Adrenal gland (tissue), 19 donors: ENCODE data around the gene CCDC154. TPM values are rescaled to one million over a fixed set of nuclear protein-coding genes. Genes with fewer than 3 reads are reported as not detected.

ENCODE experiments used
- DNase-seq, 7 donors: peaks; one replicate each; pipeline ENCODE4 v3.0.0-alpha.2; 2019 to 2020
- H3K27ac ChIP-seq, 5 donors: fragments of 200-600 bp; sonication (generic) in 4 of 5; 1 replicate in 3 of 5; 2 replicates in 2 of 5; pipeline versions ENCODE4 v1.5.1 to v1.8.0; 2016 to 2020; ENCODE audit warnings: mild to moderate bottlenecking in 1 of 5
- H3K27me3 ChIP-seq: fragments of 200-600 bp; 2 replicates; pipeline ENCODE4 v1.8.0; 2021
- H3K36me3 ChIP-seq, 2 donors: fragments of 200-600 bp; replicated peaks in 1 of 2; 1 replicate in 1 of 2; 2 replicates in 1 of 2; pipeline versions ENCODE4 v1.5.1 to v1.8.0; 2018 to 2022
- H3K4me1 ChIP-seq, 2 donors: fragments of 200-600 bp; replicated peaks in 1 of 2; 1 replicate in 1 of 2; 2 replicates in 1 of 2; pipeline versions ENCODE4 v1.5.1 to v1.8.0; 2018 to 2021
- H3K4me3 ChIP-seq, 4 donors: fragments of 200-600 bp; sonication (generic) in 3 of 4; one replicate each; pipeline ENCODE4 v1.5.1; 2016 to 2018
- H3K9me3 ChIP-seq, 3 donors: fragments of 200-600 bp; sonication (generic) in 1 of 3; replicated peaks in 1 of 3; 1 replicate in 2 of 3; 2 replicates in 1 of 3; pipeline versions ENCODE4 v1.5.1 to v1.8.0; 2016 to 2021
- POLR2A ChIP-seq, 2 donors: fragments of 450-650 bp; IDR thresholded peaks; one replicate each; pipeline ENCODE4 v1.6.1; 2017; ENCODE audit warnings: antibody characterized with exemption in 2 of 2, mild to moderate bottlenecking in 2 of 2, moderate library complexity in 1 of 2
- WGBS, 4 donors: extraction: QIAGEN DNeasy Blood & Tissue Kit in 2 of 4; methylation state at CpG; one replicate each; pipeline versions ENCODE4 v1.1.5 to v1.1.7; 2013 to 2017; 5-methylcytosine and 5-hydroxymethylcytosine counted together
- intact Hi-C, 2 donors: fragments of 100-400 bp; cut with DNase I; formaldehyde crosslinking; loops; one replicate each; pipeline versions ENCODE4 v1.14.1 to v1.15.0; 2022 to 2023
- long read RNA-seq, 10 donors: library from polyadenylated mRNA in 3 of 10; unstranded in 2 of 10; stranded (forward) in 1 of 10; transcript quantifications; one replicate each; pipeline ENCODE4 v2.0.0 and lab custom pipeline, GENCODE V29; 2021 to 2026
- polyA plus RNA-seq, 3 donors: library from polyadenylated mRNA; stranded (reverse); fragments of 200-250 nt in 2 of 3; fragments of 350-450 nt in 1 of 3; fragmentation: Illumina TruSeq in 1 of 3; extraction: RNeasy Lipid Tissue Mini Kit (QIAGEN cat#74804) in 1 of 3; gene quantifications; one replicate each; pipeline ENCODE4 v1.2.3, GENCODE V29; 2013 to 2014
- total RNA-seq, 9 donors: library from RNA; depleted of rRNA in 4 of 9; stranded (reverse); fragments of >200 nt in 4 of 9; fragments of 120-200 nt in 1 of 9; fragmentation: NEBNext Ultra II Directional in 1 of 9; extraction: Animal tissue kit (Norgen Biotek cat#: 25700) in 1 of 9; gene quantifications; one replicate each; pipeline versions ENCODE4 v1.1.0 to v1.2.4, GENCODE V29; 2013 to 2023
- TF ChIP-seq, protein P1 (sequence below), 6 experiments: fragments of 450-650 bp in 4 of 6; fragments of 200-600 bp in 2 of 6; sonication (generic) in 1 of 6; IDR thresholded peaks; 1 replicate in 5 of 6; 2 replicates in 1 of 6; pipeline versions ENCODE4 v1.5.1 to v1.8.0; 2016 to 2021; ENCODE audit warnings: antibody characterized with exemption in 6 of 6, mild to moderate bottlenecking in 2 of 6, moderate library complexity in 1 of 6
- donor health status: healthy with polysubstance abuse.
- donor health status: Bipolar disorder and iron deficiency.
- donor health status: DM: yes; HTN: yes; CAD: no.
- donor health status: DM: no; HTN: no; CAD: no.
- donor health status: DM: no; HTN: no; CAD: no.
- donor health status: DM: yes; HTN: yes; CAD: no.

The CCDC154 gene, protein sequence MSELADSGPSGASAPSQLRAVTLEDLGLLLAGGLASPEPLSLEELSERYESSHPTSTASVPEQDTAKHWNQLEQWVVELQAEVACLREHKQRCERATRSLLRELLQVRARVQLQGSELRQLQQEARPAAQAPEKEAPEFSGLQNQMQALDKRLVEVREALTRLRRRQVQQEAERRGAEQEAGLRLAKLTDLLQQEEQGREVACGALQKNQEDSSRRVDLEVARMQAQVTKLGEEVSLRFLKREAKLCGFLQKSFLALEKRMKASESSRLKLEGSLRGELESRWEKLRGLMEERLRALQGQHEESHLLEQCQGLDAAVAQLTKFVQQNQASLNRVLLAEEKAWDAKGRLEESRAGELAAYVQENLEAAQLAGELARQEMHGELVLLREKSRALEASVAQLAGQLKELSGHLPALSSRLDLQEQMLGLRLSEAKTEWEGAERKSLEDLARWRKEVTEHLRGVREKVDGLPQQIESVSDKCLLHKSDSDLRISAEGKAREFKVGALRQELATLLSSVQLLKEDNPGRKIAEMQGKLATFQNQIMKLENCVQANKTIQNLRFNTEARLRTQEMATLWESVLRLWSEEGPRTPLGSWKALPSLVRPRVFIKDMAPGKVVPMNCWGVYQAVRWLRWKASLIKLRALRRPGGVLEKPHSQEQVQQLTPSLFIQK
- total RNA-seq (1 to 10 TPM in 4 of 9 donors, under 1 TPM in 5; 0.28 to 3.1 (median 0.89) TPM), polyA plus RNA-seq (10 to 100 TPM in 2 of 3 donors, not detected in 1; 10.7 to 39.7 TPM)
- long read RNA-seq, donor 1, result 0 reads
- long read RNA-seq, donor 2, result 0 reads
- long read RNA-seq, donor 3, result 0 reads
- long read RNA-seq, donor 4, result 0 reads
- long read RNA-seq, donor 5, result 0 reads
- long read RNA-seq, donor 6, partial matches to known transcripts, result 2 of 3 reads
- long read RNA-seq, donor 6, other reads (novel, unspliced or antisense), result 1 of 3 reads
- long read RNA-seq, donor 7, result 0 reads
- long read RNA-seq, donor 8, result 0 reads
- long read RNA-seq, donor 9, result 0 reads
- long read RNA-seq, donor 10, result 0 reads

DNA sequence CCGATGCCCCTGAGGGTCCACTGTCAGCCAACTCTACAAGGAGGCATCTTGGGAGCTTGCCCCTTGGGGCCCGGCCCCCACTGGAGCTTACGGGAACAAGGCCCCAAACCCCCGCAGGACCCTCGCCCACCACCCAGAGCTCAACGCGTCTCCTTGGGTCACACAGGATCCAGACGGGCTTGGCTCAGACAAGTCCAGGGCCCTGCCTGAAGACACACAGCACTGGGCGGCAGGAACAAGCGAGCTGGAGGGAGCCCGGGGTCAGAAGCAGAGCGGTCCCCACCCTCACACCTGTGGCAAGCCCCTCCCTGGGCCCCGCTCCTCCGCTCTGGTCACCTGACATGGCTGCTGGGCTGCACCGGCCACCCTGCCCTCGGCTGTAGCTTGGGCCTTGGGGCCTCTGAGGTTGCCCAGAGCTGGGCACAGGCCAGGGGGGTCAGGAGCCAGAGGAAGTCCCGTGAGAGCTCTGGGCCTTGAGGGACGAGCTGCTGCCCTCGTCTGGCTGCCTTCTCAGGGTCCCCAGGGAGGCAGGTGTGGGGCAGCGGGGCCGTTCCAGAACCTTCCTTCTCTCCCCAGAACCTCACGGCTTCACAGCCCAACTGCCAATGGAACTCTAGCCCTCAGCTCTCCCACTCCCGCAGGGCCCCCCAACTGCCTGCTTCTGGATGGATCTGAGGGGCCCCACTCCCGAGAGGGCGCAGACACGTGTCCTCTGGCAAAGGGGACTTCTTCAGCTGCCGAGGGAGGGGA lies at the start of gene CCDC154:
TSS of gene CCDC154 (minus strand) at position 577 of the 750 bp plus-strand sequence. CDS start at position 343, 234 bp downstream.
- peak in 3 of 7 donors; percentile 42 to 53 (median 48) for DNase-seq
- Histone ChIP-seq H3K27ac (no peak within 1 kb of the TSS), H3K9me3 (no peaks in the 10 kb centered on the region), H3K4me3 (no peak within 1 kb of the TSS), H3K36me3 (peaks cover 0 to 38% of the 10 kb centered on the region in 2 donors), H3K4me1 (no peaks in the 10 kb centered on the region), H3K27me3 (no peaks in the 10 kb centered on the region)
- WGBS, 4 donors, result 69 to 84% (median 71%) methylated on average over 9 to 27 of the region's 27 CpGs
- TF ChIP-seq POLR2A (IDR thresholded peaks at IDR 0.05), result no peak
- TF ChIP-seq, protein P1, sequence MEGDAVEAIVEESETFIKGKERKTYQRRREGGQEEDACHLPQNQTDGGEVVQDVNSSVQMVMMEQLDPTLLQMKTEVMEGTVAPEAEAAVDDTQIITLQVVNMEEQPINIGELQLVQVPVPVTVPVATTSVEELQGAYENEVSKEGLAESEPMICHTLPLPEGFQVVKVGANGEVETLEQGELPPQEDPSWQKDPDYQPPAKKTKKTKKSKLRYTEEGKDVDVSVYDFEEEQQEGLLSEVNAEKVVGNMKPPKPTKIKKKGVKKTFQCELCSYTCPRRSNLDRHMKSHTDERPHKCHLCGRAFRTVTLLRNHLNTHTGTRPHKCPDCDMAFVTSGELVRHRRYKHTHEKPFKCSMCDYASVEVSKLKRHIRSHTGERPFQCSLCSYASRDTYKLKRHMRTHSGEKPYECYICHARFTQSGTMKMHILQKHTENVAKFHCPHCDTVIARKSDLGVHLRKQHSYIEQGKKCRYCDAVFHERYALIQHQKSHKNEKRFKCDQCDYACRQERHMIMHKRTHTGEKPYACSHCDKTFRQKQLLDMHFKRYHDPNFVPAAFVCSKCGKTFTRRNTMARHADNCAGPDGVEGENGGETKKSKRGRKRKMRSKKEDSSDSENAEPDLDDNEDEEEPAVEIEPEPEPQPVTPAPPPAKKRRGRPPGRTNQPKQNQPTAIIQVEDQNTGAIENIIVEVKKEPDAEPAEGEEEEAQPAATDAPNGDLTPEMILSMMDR (IDR thresholded peaks at IDR 0.05), result no peak
- intact Hi-C loops, result no loop called here

DNA sequence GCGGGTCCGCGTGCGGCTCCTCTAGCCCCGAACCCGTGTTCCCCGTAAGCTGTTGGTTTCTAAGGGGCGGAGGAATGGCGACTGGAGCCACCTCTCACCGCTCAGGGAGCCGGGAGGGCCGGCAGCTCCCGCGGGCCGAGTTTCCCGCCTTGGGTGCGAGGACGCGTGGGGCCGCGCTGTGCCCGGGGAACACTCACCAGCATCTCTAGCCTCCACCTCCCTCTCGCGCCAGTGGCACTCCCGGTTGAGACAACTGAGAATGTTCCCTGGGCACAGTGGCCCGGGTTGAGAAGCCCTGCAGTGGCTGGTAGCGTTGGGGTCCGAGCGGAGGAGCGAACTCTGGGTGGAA lies 49.4 kb upstream of the CCDC154 start:
- H3K36me3 ChIP-seq, result peaks cover 0 to 32% of the 10 kb centered on the region in 2 donors
- WGBS, 4 donors, result 0 to 1% (median 1%) methylated on average over 3 to 30 of the region's 30 CpGs

DNA sequence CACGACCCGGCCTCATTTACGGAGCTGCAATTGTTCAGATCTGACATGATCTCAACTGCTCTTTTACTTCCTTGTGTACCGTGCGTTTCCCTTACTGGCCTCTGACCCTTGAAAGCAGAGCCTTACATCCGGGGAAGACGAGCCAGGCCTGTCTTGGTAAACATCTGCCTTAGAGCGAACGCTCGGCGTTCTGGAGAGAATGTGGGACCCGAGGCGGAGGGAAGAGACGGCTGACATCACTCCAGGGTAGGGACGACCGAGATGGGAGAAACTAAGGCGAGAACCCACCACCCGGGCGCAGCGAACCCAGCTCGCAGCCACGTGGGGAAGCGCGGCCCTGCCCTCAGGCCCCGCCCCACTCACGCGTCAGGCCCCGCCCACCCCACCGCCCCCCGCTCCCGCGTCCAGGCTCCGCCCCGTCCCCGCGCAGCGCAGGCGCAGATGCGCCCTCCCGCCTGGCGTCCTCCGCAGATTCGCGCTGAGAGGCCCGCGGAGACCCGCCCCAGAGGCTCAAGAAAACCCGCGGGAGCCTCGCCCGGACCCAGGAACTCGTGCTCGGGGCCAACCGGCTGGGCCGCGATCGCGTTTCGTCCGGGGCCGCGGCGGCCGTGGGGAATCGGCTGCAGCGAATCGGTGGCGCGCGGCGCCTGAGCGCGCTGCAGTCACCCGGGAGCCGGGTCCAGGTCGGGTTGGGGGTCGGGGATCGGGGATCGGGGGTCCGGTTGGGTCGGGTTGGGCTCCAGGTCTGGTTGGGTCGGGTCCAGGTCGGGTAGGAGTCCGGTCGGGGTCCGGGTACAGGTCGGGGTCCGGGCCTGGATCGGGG lies 48.8 kb upstream of the CCDC154 start, which contains the start of gene TELO2:
TSS of gene TELO2 (plus strand) at position 438 of the 823 bp plus-strand sequence. CDS start 922 bp downstream, outside the sequence.
- DNase-seq, result peak; percentile 71 to 85 (median 82)
- Histone ChIP-seq H3K4me1 (peaks cover 9 to 17% of the 10 kb centered on the region in 2 donors), H3K36me3 (peaks cover 0 to 29% of the 10 kb centered on the region in 2 donors), H3K9me3 (no peaks in the 10 kb centered on the region), H3K27me3 (no peaks in the 10 kb centered on the region), H3K27ac (peak within 1 kb of the TSS; percentile 21 to 91 (median 74)), H3K4me3 (peak within 1 kb of the TSS; percentile 32 to 69 (median 54))
- intact Hi-C loops, result no loop called here
- WGBS, 4 donors, result 1 to 11% (median 2%) methylated on average over 8 to 89 of the region's 89 CpGs
- peak in 1 of 2 donors; percentile 44 for TF ChIP-seq POLR2A (IDR thresholded peaks at IDR 0.05)
- TF ChIP-seq, protein P1 (IDR thresholded peaks at IDR 0.05), result peak in 2 of 6 experiments; percentile 27 to 34

More for the DNA sequence above, 49.4 kb upstream of the CCDC154 start:
- Histone ChIP-seq H3K4me3 (peak overlapping the region; percentile 32 to 69 (median 54)), H3K9me3 (no peaks in the 10 kb centered on the region), H3K4me1 (peaks cover 9 to 17% of the 10 kb centered on the region in 2 donors), H3K27me3 (no peaks in the 10 kb centered on the region), H3K27ac (peak overlapping the region in 4 of 5 donors; percentile 62 to 91 (median 76))
- intact Hi-C loops, result no loop called here
- peak in 1 of 7 donors; percentile 36 for DNase-seq
- TF ChIP-seq, protein P1 (IDR thresholded peaks at IDR 0.05), result no peak
- TF ChIP-seq POLR2A (IDR thresholded peaks at IDR 0.05), result no peak
